NCI-H446 treated with DMSO at 0.1 percent for 48 hours (cell line): ENCODE results near the gene SFTPB.

ENCODE experiments used
- DNase-seq: peaks from one replicate; lab custom pipeline; 2025; lab: John Stamatoyannopoulos, UW

Gene SFTPB

DNA sequence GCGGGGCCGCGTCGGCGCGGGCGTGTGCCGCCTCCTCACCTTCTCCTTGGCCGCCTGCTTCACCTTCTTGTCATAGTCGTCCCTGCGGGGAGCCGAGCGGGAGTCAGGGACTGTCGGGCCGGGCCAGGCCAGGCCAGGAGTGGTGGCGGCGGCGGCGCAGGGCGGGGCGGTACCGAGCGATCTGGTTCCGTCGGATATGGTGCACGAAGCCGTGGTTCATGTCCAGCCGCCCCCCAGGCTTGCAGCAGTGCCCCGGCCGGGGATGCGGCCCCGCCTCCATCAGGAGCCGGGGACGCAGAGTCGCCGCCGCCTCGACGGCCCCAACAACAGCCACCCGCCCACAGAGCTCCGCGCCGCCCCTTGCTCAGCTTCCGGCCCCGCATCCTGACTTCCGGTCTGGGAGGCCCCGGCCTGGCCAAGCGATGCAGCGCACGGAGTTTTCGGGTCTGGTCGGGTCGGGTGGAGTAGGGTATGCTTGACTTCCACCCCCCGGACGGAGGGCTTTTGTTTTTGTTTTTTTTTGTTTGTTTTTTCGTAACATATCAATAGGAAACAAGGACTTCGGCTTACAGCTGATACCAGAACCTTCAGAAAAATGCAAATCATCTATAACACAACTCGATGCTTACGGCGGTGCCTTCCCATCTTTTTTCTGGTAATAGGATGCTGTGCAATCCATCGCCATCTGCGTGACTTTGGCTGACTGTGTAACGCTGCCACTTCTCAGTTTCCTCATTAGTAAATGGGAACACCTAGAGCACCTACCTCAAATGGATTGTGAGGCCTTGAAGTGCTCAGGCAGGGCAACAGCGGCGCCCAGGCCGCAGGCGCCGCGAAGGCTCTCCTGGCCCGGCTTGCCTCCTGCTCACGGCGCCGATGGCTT, 56.1 kb downstream of the SFTPB start, which contains the start of gene C2orf68:
Gene C2orf68 (minus strand): TSS at position 362 of the 883 bp plus-strand sequence. CDS start 82 bp downstream, at position 280.
- peak; percentile 69 for DNase-seq

DNA sequence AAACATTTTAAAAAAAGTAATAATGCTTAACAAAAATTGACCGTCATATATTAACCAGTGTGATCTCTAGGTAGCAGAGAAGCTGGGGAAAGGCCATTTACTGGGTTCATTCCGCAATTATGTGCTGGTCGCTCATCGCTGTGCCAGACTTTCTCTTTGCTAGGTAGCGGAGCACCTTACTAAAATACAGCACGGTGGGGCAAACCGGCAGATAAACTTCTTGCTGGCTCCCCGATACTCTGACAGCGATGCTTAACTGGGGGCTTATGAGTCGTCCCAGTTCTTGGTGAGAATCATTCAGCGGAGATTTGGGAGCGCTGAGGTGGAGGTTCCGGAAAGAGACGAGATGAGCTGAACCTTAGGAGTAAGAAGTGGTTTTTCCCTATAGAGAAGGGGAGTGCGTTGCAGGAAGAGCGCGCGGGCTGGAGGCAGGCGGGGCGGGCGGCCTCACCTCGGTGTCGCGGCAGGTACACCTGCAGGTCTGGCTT, 56.7 kb downstream of the SFTPB start:
- no peak for DNase-seq
